GM10847 (cell line): Measurements from ENCODE around the gene ATG2A.

Source experiments
- POLR2A ChIP-seq: IDR thresholded peaks from 2 replicates; pipeline ENCODE4 v1.6.1; 2011; ENCODE audit not compliant: insufficient read length; ENCODE audit errors: extremely low read depth

ATG2A gene

DNA sequence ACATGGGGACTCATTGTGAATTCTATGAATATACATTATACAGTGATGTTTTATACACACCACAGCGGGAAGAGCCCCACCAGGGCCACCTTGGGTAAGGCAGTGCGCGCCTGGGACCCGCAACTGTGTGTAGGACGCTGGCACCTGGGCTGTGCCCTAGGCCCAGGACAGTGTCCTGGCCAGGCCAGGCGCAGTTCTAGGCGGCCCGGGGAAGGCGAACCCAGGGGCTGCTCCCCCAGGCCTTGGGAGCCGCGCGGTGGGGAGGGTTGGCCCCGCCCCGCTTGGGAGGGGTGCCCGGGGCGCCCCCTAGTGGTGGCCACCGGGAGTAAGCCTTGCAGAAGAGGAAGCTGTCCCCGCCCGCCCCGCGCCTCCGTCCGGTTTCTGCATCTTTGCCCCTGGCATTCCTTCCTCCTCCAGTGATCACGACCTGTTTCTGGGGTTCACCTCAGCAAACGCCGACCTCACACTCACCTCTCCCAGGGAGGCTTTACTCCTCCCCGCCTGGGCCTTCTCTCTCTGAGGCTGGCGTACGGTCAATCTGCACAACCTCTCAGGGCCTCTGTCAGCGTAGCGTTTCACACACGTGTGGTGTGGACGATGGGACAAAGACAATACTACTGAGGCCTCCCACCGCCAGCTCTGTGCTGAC lies 29.1 kb downstream of the ATG2A start:
- peak; percentile 26 for TF ChIP-seq POLR2A

DNA sequence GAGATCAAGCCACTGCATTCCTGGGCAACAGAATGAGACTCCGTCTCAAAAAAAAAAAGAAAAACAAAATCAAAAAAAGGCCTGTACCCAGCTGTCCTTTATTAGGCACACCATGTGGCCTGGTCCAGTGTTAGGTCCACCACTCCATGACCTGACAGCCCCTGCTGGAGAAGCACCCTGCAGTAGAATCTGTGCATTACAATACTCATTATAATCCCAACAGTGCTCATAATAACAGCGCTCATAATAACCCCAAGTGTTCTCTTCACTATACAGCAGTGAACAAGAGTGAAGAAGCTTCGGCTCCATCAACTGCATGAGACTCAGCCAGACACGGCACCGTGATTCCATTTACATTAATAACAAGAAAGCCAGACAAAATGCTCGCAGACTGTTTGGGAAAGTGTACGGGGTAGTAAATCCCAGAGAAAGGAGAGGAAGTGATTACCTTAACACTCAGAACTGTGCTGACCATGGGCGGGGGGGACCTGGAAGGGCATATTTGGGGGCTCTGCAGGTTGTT lies 29.7 kb downstream of the ATG2A start:
- TF ChIP-seq POLR2A, result no peak

DNA sequence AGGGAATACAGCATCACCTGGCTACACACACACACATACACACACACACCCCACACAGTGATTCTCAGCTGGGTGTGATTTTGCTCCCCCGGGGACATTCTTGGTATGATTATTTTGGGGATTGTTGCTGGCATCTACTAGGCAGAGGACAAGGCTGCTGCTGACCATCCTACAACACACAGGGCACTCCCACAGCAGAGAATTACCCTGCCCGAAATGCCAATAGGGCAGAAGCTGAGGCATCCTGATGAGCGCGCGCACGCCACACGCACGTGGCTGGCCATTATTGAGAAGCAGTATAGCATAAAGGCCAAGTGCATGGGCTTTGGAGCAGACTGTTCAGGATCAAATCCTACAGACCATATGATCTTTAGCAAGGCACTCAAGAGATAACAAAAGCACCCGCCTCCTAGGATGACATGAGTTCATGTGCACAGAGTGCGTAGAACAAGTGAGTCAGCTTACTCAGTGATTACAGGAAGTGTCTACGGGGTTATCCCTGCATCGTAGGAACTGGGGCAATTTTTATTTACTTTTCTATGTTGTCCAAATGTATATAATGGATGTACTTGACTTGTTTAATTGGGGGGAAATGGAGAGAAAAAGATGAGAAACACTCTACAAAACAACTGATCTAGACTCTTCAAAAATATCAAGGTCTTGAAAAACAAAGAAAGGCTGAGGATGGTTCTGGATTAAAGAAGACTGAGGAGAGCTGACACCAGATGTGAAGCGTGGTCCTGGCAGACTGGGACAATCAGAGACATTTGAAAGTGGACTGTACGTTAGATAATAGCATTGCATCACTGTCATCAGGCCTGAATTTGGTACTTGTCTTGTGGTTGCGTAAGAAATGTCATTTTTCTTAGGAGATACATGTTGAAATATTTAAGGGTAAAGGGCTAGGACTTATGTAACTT lies 31.4 kb downstream of the ATG2A start:
- no peak for TF ChIP-seq POLR2A

DNA sequence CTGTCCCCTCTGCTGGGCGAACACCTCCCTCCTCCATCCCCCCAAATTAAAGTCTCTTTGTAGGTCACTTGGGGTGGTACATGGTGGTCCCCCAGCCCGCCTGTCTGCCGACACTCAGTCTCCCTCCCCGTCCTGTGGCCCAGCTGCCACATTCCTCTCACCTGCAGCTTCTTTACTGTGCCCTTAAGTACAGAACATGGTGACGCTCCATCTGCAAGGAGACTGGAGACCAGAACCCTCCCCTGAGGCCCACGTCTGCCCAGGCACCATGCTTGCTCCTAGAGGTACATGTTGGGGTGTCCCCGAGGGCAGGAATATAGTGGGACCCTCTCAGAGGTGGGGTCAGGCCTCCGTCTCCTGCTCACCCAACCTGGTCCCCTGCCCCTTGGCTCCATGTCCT lies 33.0 kb downstream of the ATG2A start:
- TF ChIP-seq POLR2A, result no peak

DNA sequence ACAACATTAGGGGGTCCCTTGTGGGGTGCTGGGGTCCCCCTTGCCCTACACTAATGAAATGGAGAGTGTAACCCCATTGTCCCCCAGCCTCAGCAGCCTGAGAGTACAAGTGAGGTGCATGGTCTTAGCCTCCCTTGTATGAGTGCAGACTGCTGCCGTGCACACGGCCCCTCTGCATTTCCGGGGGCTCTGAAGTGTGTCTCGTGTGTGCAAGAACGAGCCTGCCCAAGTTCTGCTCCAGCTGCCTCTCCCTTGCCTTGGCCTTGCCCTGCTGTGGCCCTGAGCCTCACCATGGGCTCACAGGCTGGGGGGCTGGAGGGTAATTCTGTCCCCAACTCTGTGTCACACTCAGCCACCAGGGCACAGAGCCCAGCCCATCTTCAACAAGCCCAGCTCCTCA lies 33.4 kb downstream of the ATG2A start:
- TF ChIP-seq POLR2A, result no peak

DNA sequence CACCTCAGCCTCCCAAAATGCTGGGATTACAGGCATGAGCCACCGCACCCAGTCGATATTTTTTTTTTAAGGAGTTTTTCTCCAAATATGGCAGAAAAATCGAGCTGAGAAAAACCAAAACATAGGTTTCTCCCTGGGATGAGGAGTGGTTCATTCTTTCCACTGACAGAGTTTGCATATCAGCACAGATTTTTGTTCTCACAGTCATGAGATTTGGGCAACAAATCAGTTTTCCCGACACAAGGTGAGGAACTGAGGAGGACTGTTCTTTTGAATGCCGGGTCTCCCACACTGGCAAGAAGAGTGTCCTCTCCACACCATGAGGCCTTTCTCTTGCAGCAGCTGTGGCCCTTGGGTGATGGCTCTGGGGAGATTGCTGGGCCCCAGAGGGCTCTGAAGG lies 34.8 kb downstream of the ATG2A start:
- TF ChIP-seq POLR2A, result no peak

DNA sequence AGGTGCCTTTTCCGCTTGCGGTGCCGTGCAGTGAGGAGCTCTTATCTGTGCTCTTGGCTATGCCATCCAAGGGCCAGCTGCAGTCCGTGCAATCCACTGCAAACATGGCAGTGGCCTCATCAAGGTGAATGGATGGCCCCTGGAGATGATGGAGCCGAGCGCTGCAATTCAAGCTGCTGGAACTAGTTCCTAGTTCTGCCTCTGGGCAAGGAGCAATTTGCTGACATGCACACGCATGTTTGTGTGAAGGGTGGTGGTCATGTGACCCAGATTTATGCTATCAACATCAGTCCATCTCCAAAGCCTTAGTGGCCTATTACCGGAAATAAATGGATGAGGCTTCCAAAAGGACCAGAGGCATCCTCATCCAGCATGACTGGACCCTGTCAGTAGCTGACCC lies 35.5 kb downstream of the ATG2A start:
- no peak for TF ChIP-seq POLR2A

DNA sequence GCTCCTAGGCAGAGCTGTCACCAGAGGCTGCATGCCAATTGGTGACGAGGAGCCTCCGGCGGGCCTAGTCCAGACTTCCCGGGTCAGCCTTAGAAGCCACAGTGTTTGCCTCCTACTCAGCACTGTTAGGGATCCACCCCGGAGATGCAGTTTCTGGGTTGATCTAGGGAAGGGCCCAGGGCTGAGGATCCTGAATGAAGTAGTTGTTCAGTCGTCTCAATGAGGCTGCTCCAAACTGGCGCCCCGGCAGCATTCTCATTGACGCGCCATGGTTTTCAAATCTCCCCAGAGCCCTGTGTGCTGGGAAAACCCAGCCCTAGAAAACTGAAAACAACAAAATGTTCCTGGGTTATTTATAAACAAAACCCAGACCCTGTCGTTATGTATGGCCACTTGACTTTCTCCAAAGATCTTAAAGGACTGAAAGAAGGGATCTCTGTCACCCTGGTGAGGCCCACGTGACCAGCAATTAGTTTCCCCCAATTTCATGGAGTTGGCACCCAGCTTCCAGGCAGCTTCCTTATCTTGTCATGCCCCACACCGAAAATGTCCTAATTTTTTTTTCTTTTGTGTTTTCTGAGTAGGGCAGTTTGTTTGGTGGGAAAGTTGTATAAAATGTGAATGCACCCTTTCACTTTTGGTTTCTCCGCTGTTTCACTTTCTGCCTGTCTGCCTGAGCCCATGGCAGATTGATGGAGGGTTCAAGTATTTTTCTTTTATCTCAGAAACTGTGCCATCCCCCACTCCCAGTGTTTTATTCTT lies 36.6 kb downstream of the ATG2A start:
- no peak for TF ChIP-seq POLR2A

DNA sequence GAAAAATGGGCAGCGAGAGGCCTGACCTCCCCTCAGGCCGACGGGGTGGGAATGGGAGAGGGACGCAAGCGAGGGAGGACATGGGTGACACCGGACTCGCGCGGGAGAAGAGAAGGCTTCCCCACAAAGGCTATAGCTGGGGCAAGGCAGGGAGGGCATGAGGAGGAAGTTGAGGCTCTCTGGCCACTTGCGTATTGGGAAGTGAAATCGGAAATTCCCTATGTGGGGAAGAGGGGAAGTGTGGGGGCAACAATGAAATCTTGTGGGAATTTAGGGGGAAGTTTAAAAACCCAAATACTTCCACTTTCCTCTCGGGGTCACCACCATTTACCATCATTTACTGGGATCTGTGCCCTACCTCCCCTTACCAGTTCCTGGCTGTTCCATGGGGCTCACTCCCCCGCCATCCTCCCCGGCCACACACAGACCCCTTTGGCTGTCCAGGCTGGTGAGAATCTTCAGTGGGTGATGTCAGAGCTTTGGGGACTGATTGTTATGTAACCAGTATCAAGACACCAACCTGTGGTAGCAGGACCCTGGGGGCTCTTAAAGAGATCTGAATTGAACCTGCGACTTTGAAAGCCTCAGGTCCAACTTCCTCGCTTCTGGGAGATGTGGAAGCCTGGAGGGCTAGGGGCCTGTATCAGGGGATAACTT lies 37.6 kb downstream of the ATG2A start:
- no peak for TF ChIP-seq POLR2A

DNA sequence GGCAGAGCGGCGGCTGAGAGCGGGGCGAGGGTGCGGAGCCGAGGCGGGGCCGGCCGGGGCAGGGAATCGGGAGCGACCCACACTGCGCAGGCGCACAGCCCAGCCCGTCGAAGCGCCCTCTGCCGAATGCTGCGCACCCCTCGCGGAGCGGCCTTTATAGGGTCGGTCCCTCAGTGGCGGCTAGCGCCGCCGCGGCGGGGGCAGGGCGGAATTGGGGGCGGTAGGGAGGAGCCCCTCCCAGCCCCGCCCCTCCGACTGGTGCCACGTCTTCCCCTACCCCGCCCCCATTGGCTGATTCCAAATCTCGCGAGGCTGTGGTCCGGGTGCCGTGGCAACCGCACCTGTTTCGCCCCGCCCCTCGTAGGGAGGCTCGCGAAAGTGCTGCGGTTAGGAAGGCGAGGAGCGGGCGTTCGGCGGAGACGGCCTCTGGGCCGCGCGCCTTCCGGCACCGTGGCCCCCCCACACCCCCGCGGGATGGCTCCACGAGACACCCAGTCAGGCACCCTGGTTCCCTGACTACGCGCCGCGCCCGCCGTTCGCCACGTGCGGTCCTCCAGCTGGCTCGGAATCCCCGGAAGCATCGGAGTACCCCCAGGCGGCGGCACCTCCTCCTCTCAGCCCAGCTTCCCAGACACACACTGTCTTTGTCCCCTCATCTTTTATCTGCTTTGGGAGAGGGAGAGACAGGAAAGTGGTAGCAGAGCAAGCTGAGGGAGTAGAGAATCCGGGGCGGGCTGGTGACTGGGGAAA lies 38.3 kb downstream of the ATG2A start, which contains the start of gene EHD1:
Gene EHD1 (minus strand): TSS at position 128 of the 750 bp plus-strand sequence. CDS start 157 bp downstream, outside the sequence.
- peak; percentile 99 for TF ChIP-seq POLR2A

DNA sequence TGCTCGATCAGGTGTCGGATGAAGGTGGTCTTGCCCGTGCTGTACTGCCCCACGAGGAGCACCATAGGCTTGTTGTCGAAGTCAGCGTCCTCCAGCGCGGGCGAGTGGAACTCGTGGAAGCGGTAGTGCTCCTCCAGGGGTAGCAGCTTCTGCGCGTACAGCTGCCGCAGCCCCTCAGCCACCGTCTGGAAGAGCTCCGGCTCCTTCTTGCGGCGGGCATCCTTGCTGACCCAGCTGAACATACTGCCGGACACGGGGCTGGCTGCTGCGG lies 38.9 kb downstream of the ATG2A start:
- no peak for TF ChIP-seq POLR2A

DNA sequence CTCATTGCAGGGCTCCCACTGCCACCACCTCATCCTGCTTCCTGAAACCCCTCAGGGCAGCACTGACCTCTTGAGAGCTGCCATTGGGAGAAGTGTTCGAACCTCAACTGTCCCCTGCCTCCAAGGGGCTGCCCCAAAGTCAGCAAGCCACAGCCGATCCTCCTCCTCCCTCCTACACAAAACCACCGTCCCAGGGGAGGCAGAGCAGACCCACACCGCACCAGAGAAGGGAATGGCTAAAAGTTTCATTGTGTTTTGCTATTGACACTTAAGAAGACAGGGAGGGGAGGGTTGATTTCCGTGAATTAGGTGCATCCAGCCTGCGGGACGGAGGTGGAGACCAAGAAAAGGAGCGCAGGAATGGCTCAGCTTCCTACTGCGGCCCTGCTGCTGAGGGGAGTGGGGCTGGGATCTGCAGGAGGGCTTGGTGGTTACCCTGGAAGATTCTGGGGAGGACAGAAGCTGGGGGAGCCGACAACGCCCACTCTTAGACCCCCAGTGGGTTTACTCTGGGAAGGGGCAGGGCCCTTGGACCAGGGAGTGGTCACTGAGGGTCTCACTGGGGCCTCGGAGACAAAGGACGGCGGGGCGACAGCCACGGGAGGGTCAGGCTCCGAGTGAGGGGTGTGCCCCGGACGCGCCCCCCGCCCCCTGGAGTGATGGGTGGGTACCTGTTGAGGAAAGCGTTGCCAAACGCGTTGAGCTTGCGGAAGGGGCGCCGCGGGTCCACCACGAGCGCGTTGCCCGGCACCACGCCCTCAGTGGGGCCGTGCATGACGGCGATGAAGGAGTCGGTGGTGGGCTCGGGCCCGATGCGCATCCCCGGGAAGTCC lies 39.4 kb downstream of the ATG2A start:
- no peak for TF ChIP-seq POLR2A

DNA sequence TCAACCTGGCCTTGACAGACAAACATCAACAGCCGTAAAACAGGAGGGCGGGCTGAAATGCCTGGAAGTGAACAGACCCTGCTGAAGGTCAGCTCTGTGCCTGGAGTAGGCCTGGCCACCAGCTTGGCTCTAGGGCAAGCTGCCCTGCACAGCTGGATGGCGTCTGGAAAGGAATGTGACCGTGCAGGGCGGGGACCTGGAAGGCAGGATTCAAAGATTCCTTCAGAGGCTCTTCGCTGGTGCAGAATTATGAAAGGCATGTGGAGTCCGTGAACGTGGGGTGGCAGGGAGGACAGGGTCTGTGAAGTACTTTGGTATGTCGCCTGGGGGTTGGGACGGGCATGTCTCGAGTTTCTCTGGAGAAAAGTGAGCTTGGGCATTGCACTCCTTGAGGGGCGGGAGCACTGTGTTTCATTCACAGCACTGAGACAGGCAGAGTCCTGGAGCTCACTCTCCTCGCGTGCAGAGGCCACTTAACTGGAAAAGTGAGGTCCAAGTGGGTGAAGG lies 40.1 kb downstream of the ATG2A start:
- no peak for TF ChIP-seq POLR2A

DNA sequence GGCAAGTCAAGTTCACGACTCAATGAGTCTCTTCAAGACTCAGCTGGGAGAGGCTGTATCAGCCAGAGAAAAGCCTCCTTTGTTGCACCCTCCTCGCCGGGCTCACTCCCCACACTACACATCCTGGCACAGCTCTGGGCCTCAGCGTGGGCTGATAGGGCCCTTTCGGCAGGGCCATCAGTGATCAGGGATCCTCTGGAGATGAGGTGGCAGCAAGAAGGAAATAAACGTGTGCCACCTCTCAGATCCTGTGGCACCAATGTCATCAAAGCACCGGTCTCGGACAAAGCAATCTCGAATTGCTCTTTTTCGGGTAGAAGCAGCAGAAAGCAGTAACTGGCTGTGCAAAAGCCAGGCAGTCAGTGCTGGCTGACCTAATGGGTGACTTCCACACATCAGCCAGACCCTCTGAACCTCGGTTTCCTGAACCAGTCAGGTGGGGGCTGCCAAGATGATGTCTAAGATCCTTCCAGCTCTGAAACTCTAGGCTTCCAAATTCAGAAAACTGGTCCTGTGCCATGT lies 40.7 kb downstream of the ATG2A start:
- TF ChIP-seq POLR2A, result no peak
